Activated naive CD4-positive, alpha-beta T cell treated with anti-CD3 and anti-CD28 coated beads, Interleukin-2, amount 50 U/mL, for 24 hours (primary cell): ENCODE results near the gene COL9A1.
"Not testable (repeated sequence)": the region's sequence is repeated elsewhere in the genome, so short reads cannot be mapped to it uniquely, and the experiment has no call there.

Experiments
- H3K27ac Mint-ChIP-seq: one replicate; pipeline ENCODE4 v1.8.0; 2021; ENCODE audit warnings: mild to moderate bottlenecking, mixed read lengths
- H3K27me3 Mint-ChIP-seq: one replicate; pipeline ENCODE4 v1.8.0; 2021; ENCODE audit warnings: mixed read lengths
- H3K36me3 Mint-ChIP-seq: one replicate; pipeline ENCODE4 v1.8.0; 2021; ENCODE audit warnings: mixed read lengths
- H3K4me1 Mint-ChIP-seq: one replicate; pipeline ENCODE4 v1.8.0; 2021; ENCODE audit warnings: mixed read lengths
- H3K4me3 Mint-ChIP-seq: one replicate; pipeline ENCODE4 v1.8.0; 2021; ENCODE audit warnings: mild to moderate bottlenecking, mixed read lengths
- H3K9me3 Mint-ChIP-seq: one replicate; pipeline ENCODE4 v1.8.0; 2021; ENCODE audit warnings: mixed read lengths

The COL9A1 gene

DNA sequence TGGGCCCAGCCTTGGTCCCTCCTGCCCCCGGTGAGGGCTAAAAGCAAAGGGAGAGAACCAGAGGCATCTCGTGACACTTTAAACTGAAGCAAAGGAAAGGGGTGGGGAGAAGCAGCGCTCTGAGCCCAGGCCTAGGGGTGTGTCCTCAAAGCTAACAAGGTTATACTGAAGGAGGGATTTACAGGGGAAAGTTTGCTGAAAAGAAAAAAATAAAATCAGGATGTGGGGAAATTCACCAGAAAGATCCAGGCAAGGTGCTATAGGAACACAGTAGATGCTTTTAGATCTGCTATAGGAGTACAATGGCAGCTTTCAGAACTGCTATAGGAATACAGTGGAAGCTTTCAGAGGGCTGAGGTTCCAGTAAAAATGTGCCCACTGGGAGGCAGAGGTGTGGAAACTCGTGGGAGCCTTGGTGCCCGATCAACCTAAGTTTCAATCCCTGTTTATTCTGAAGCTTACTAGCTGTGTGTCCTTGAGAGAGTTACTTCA lies at the start of gene COL9A1:
COL9A1 (minus strand) TSS at position 51 of the 492 bp plus-strand sequence. CDS start 160 bp downstream, outside the sequence.
- H3K4me3 Mint-ChIP-seq, result no peak within 1 kb of the TSS

DNA sequence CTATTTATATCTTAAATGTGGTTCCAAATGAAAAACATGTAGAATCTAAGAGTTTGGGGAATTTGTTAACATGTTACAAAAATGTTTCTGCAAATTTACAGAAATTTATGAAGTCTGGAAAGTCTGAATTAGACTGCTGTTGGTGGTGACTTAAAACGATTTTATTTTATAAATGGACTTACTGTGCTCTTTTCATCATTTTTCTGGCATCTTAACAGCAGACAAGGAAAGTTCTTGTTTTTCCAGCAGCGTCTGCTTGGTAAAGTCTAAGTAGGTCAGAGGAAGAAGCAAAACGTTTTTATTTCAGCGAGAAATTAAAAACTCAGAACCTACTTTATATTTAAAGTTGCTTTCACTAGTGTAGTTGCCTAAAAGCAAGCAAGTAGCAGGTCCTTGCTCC lies 48.6 kb upstream of the COL9A1 start:
- Mint-ChIP-seq H3K9me3 (no peaks in the 10 kb centered on the region), H3K36me3 (no peaks in the 10 kb centered on the region), H3K4me1 (no peaks in the 10 kb centered on the region), H3K27me3 (peaks cover 2% of the 10 kb centered on the region), H3K27ac (no peak overlapping the region), H3K4me3 (no peak overlapping the region)

More for the DNA sequence above, at the start of gene COL9A1:
- H3K27me3 Mint-ChIP-seq, result peaks cover 35% of the 10 kb centered on the region
- no peaks in the 10 kb centered on the region for H3K9me3 Mint-ChIP-seq
- H3K36me3 Mint-ChIP-seq, result no peaks in the 10 kb centered on the region
- H3K4me1 Mint-ChIP-seq, result no peaks in the 10 kb centered on the region
- H3K27ac Mint-ChIP-seq, result no peak within 1 kb of the TSS

DNA sequence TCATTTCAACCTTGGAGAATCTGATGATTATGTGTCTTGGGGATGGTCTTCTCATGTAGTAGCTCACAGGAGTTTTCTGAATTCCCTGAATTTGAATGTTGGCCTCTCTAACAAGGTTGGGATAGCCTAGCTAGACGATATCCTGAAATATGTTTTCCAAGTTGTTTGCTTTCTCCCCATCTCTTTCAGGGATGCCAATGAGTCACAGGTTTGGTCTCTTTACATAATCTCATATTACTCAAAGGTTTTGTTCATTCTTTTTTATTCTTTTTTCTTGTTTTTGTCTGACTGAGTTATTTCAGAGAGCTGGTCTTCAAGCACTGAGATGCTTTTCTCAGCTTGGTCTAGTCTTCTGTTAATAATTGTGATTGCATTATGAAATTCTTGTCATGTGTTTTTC lies 42.7 kb upstream of the COL9A1 start:
- no peak overlapping the region for H3K27ac Mint-ChIP-seq
- H3K27me3 Mint-ChIP-seq, result peaks cover 6% of the 10 kb centered on the region
- H3K9me3 Mint-ChIP-seq, result no peaks in the 10 kb centered on the region
- no peaks in the 10 kb centered on the region for H3K4me1 Mint-ChIP-seq
- no peaks in the 10 kb centered on the region for H3K36me3 Mint-ChIP-seq
- H3K4me3 Mint-ChIP-seq, result no peak overlapping the region

DNA sequence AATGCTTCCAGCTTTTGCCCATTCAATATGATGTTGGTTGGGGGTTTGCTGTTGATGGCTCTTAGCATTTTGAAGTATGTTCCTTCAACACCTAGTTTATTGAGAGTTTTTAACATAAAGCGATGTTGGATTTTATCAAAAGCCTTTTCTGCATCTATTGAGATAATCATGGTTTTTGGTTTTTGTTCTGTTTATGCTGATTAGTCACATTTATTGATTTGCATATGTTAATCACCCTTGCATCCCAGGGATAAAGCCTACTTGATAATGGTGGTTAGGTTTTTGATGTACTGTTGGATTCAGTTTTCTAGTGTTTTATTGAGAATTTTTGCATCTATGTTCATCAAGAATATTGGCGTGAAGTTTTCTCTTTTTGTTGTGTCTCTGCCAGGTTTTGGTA lies 40.4 kb upstream of the COL9A1 start:
- H3K27me3 Mint-ChIP-seq, result peaks cover 14% of the 10 kb centered on the region
- no peaks in the 10 kb centered on the region for H3K9me3 Mint-ChIP-seq

DNA sequence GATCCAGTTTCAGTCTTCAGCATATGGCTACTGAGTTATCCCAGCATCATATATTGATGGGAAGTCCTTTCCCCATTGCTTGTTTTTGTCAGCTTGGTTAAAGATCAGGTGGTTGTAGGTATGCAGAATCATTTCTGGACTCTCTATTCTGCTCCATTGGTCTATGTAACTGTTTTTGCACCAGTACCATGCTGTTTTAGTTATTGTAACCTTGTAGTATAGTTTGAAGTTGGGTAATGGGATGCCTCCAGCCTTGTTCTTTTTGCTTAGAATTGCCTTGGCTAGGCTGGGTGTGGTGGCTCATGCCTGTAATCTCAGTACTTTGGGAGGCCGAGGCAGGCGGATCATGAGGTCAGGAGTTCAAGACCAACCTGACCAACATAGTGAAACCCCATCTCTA lies 36.9 kb upstream of the COL9A1 start:
- not testable (repeated sequence) for H3K27ac Mint-ChIP-seq, H3K36me3 Mint-ChIP-seq, H3K4me3 Mint-ChIP-seq, H3K9me3 Mint-ChIP-seq, H3K4me1 Mint-ChIP-seq
- peaks cover 19% of the 10 kb centered on the region for H3K27me3 Mint-ChIP-seq

More for the DNA sequence above, 40.4 kb upstream of the COL9A1 start:
- no peaks in the 10 kb centered on the region for H3K36me3 Mint-ChIP-seq
- H3K4me1 Mint-ChIP-seq, result no peaks in the 10 kb centered on the region
- no peak overlapping the region for H3K4me3 Mint-ChIP-seq
- no peak overlapping the region for H3K27ac Mint-ChIP-seq

DNA sequence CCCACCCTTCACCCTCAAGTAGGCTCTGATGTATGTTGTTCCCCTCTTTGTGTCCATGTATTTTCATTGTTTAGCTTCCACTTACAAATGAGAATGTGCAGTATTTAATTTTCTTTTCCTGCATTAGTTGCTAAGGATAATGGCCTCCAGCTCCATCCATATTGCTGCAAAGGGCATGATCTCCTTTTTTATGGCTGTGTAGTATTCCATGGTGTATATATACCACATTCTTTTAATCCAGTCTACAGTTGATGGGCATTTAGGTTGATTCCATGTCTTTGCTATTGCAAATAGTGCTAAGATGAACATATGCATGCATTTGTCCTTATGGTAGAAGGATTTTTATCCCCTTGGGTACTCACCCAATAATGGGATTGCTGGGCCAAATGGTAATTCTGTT lies 35.9 kb upstream of the COL9A1 start:
- no peak overlapping the region for H3K4me3 Mint-ChIP-seq
- H3K27ac Mint-ChIP-seq, result no peak overlapping the region
- H3K4me1 Mint-ChIP-seq, result no peaks in the 10 kb centered on the region
- H3K9me3 Mint-ChIP-seq, result no peaks in the 10 kb centered on the region
- peaks cover 21% of the 10 kb centered on the region for H3K27me3 Mint-ChIP-seq
- H3K36me3 Mint-ChIP-seq, result no peaks in the 10 kb centered on the region

DNA sequence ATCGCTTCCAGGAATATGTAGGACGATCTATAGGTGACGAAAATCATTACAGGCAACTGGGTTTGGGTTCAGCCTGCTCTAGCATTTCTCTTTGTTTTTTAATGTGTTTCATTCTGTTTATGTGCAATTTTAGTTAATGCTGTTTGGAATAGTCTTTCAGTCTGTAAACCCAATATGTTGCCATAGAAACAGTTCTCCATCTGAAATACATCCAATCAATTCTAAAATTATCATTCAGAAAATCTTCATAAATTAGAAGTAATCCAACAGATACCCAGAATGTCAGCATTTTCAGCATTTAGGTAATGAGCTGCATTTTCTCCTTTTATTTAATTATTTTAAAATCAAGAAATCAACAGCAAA lies 34.8 kb upstream of the COL9A1 start:
- H3K27me3 Mint-ChIP-seq, result peaks cover 22% of the 10 kb centered on the region
- H3K27ac Mint-ChIP-seq, result no peak overlapping the region
- no peaks in the 10 kb centered on the region for H3K4me1 Mint-ChIP-seq
- H3K4me3 Mint-ChIP-seq, result no peak overlapping the region
- peaks cover 5% of the 10 kb centered on the region for H3K9me3 Mint-ChIP-seq
- no peaks in the 10 kb centered on the region for H3K36me3 Mint-ChIP-seq

DNA sequence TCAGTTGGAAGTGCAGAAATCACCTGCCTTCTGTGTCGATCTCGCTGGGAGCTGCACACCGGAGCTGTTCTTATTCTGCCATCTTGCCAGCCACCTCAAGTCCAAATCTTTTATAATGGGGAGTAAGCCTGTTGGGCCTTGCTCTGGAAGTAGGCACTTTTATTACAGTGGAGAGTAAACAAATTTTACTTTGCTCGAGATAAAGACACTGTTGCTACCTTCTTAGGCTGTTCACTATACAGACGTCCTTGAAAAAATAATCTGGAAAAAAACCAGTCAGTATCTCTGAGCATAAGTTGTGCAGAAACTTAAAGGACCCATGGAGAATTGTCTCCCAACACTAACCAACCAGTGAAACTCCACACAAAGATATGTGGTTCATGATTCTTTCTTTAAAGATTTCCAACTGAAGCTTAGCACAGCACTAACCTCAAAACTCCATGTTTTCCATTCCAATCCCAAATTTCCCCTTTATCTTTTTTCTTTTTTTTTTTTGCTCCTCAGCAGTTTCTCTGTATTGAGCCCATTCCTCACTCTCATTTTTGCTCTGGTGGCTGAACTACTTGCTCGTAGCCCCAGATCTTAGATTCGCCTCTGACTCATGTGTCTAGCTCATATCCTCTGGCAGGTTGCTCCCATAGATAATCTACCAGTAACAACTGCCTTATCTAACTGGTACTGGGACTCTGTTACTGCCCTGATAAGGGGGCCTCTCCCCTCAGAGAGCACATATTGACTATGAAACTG lies 34.3 kb upstream of the COL9A1 start:
- no peaks in the 10 kb centered on the region for H3K4me1 Mint-ChIP-seq
- no peaks in the 10 kb centered on the region for H3K36me3 Mint-ChIP-seq
- H3K4me3 Mint-ChIP-seq, result no peak overlapping the region

DNA sequence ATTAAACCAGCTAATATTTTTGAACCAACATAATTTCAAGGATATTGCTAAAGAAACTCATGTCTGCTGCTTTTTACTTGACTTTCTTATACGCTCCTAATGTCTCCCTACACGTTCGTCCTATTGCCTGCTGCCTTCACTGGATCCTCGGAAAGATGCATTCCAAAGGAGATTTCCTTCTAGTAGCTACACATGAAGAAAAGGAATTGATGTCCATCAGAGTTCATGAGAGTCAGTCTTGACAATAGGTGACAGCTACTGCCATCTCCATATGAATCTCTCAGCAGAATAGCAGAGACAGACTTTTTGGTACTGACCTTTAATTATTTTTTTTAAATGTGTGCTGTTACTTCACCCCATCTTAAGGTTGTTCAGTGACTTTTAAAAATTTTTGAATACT lies 24.2 kb upstream of the COL9A1 start:
- H3K27me3 Mint-ChIP-seq, result peaks cover 11% of the 10 kb centered on the region
- H3K9me3 Mint-ChIP-seq, result no peaks in the 10 kb centered on the region
- no peaks in the 10 kb centered on the region for H3K4me1 Mint-ChIP-seq
- H3K4me3 Mint-ChIP-seq, result no peak overlapping the region
- no peaks in the 10 kb centered on the region for H3K36me3 Mint-ChIP-seq
- H3K27ac Mint-ChIP-seq, result no peak overlapping the region

More for the DNA sequence above, 34.3 kb upstream of the COL9A1 start:
- Mint-ChIP-seq H3K9me3 (peaks cover 5% of the 10 kb centered on the region), H3K27me3 (peaks cover 22% of the 10 kb centered on the region), H3K27ac (no peak overlapping the region)

DNA sequence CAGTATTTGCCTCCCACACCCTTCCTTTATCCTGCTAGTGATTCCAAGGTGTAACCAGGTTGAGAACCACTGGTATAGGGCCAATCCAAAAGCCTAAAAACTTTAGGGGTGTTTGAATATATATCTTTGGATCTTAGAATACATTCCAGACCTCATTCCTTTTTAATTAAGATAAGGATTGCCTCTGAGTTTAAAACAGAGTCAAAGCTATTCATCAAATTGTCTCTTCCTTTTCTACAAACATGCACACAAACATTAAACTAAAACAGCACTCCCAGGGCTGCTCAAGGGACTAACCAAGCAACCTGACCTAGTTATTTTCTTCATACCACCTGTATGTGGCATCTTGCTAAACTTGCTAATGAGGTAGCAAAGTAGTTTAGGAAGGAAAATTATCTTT lies 22.1 kb upstream of the COL9A1 start:
- Mint-ChIP-seq H3K27me3 (peaks cover 5% of the 10 kb centered on the region), H3K4me1 (no peaks in the 10 kb centered on the region), H3K4me3 (no peak overlapping the region), H3K36me3 (no peaks in the 10 kb centered on the region), H3K27ac (no peak overlapping the region), H3K9me3 (no peaks in the 10 kb centered on the region)

DNA sequence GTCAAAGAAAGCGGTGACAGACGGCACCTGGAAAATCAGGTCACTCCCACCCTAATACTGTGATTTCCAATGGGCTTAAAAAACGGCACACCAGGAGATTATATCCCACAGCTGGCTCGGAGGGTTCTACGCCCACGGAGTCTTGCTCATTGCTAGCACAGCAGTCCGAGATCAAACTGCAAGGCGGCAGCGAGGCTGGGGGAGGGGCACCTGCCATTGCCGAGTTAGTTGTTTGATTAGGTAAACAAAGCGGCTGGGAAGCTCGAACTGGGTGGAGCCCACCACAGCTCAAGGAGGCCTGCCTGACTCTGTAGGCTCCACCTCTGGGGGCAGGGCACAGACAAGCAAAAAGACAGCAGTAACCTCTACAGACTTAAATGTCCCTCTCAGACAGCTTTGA lies 14.9 kb upstream of the COL9A1 start:
- not testable (repeated sequence) for H3K36me3 Mint-ChIP-seq, H3K4me3 Mint-ChIP-seq, H3K9me3 Mint-ChIP-seq, H3K27me3 Mint-ChIP-seq, H3K4me1 Mint-ChIP-seq, H3K27ac Mint-ChIP-seq

DNA sequence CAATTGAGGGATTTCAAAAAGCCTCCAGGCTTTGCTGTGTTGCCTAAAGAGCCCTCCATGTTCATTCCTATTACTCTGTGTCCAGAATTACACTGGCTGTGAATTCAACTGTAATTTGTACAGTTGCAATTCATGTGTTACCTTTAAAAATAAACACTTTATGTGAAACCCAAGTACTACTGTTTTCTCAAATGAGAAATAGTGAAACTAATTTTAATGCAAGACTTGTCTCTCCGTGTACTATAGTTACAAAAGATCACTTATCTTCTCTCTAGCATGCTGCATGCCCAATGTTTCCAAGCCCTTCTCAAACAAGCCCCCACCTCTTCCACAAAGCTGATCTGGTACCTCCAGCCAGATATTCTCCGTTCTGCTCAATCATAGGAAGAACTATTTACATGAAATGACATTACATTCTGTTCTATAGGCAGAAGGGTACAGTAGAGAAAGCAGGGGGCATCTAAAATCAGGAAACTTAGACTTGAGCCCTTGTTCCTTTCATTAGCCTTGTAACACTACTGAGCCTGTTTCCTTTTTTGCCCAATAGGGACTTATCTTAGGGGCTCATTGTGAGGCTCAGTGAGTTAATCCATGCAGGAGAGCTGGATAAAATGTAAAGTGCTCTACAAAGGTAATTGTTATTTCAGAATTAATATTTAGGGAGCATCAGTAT lies 12.3 kb upstream of the COL9A1 start:
- H3K27ac Mint-ChIP-seq, result no peak overlapping the region
- H3K4me3 Mint-ChIP-seq, result no peak overlapping the region
- no peaks in the 10 kb centered on the region for H3K9me3 Mint-ChIP-seq
- no peaks in the 10 kb centered on the region for H3K4me1 Mint-ChIP-seq
- no peaks in the 10 kb centered on the region for H3K36me3 Mint-ChIP-seq
- peaks cover 11% of the 10 kb centered on the region for H3K27me3 Mint-ChIP-seq

DNA sequence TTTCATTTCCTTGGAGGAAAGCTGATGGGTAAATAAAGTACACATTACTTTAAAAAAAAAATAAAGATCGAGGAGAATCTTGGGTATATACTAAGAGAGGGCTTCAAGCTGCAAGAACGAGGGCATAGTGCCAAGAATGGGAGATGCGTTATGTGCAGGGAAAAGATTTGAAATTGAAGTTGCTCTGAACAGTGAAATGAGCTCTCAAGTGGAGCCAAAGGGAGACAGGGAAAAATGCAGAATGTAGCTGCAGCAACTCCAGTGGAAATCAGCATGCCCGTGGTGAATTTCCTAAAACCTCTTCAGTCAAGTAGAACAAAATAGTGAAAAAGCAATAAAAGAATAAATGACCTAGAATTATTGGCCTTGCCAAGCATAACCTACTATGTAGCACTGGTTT lies 11.4 kb upstream of the COL9A1 start:
- no peak overlapping the region for H3K4me3 Mint-ChIP-seq
- H3K36me3 Mint-ChIP-seq, result no peaks in the 10 kb centered on the region
- peaks cover 11% of the 10 kb centered on the region for H3K27me3 Mint-ChIP-seq
- no peaks in the 10 kb centered on the region for H3K9me3 Mint-ChIP-seq
- no peaks in the 10 kb centered on the region for H3K4me1 Mint-ChIP-seq
- no peak overlapping the region for H3K27ac Mint-ChIP-seq

DNA sequence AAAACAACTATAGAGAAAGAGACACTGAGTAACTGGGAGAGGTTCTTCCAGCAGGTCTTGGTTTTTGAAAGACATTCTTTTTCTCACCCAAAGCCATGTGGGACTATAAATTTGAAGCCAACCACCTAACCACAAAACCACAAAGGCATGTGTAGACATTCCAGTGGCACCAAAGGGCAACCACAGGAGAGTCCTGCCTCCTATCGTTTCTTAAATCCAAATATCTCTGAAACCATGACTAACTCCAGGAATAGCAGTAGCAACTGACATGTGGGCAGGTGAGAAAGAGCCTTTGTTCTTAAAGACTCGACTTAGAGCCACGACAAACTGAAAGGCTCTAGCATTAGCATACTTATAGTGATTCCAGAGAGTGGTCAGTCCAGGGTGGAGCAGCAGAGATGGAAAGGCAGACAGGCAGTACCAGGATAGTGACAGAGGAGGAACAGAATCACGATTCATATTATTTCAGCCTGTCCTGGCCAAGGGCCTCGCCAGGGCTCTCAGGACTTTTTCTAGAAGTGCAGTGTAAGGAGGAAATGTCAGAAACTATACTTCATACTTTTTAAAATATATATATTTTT lies 9.4 kb upstream of the COL9A1 start:
- Mint-ChIP-seq H3K27ac (no peak overlapping the region), H3K27me3 (peaks cover 11% of the 10 kb centered on the region), H3K36me3 (no peaks in the 10 kb centered on the region), H3K4me1 (no peaks in the 10 kb centered on the region), H3K4me3 (no peak overlapping the region), H3K9me3 (no peaks in the 10 kb centered on the region)

DNA sequence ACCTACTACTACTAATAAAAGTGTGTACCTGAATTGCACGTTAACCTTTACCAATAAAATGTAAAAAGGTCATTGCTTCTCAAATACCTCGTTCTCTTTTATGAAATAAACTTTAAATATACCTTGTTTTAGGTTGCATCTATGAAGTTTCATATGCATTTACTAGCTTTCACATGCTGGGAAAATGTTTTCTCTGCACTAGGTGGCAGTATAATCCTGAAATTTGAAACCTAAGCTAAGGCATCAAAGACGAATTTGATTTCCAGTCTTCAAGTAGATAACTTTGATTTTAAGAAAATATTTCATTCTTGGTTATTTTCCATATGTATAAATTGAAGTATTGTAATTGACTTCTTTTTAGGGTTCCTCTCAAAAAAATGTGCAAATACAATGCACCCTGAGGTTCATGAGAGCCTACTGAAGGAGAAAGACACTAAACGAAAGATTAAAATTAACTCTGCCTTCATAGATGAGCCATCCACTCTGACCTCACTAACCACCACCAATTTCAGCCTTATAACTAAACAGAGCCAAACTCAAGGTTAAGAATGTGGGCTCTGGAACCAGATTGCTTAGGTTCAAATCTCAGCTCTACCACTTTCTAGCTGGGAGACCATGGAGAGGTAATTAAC lies 7.3 kb upstream of the COL9A1 start:
- no peaks in the 10 kb centered on the region for H3K36me3 Mint-ChIP-seq
- no peak overlapping the region for H3K4me3 Mint-ChIP-seq
- no peak overlapping the region for H3K27ac Mint-ChIP-seq
- peaks cover 11% of the 10 kb centered on the region for H3K27me3 Mint-ChIP-seq
- H3K9me3 Mint-ChIP-seq, result no peaks in the 10 kb centered on the region
- H3K4me1 Mint-ChIP-seq, result no peaks in the 10 kb centered on the region

DNA sequence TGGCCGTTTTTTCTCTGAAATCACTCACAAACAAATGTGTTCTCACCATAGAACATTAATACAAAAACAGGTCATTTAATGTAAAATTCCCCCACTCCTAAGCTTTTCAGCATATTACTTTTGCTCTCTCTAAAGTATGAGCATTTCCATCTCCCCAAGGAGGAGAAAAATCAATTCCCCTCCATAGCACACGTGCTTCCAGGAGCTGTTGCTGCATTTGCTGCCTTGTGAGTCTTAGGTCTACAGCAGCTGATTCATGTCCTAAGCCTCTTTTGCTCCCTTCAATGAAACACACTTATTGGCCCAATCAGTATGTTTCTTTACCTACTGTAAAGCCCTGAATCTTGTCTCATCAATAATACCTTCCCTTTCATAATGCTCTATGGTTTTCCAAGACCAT lies 6.4 kb upstream of the COL9A1 start:
- Mint-ChIP-seq H3K36me3 (no peaks in the 10 kb centered on the region), H3K27ac (no peak overlapping the region), H3K27me3 (peaks cover 17% of the 10 kb centered on the region), H3K4me1 (no peaks in the 10 kb centered on the region), H3K4me3 (no peak overlapping the region), H3K9me3 (no peaks in the 10 kb centered on the region)
